ENCODE data around the gene OR4M1.
"Not testable (repeated sequence)": the region's sequence is repeated elsewhere in the genome, so short reads cannot be mapped to it uniquely, and the experiment has no call there.

OR4M1 gene
- total RNA-seq: 0 to 0.12 (median 0) reads per million in 4 experiments

DNA sequence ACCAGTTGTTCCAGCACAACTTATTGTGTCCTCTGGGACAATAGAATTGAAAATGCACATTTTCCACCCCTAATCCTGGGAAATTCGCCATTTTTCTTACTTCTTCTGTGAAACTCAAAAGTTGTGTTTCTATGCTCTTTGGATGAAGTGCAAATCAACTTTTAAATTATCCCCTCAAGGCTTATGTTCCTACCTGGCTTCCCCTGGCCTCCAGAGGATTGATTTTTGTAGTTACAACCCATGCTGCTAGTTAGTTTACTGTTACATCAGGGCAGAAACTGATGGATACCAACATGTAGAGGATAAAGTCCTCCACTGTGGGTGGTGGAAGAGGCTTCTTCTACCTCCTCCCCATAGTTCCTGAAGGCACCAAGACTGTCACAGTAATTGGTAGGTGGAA, at the start of gene OR4M1:
OR4M1 (plus strand) TSS at position 301 of the 400 bp plus-strand sequence. CDS start 6,819 bp downstream, outside the sequence.
- DNase-seq: not testable (repeated sequence)

DNA sequence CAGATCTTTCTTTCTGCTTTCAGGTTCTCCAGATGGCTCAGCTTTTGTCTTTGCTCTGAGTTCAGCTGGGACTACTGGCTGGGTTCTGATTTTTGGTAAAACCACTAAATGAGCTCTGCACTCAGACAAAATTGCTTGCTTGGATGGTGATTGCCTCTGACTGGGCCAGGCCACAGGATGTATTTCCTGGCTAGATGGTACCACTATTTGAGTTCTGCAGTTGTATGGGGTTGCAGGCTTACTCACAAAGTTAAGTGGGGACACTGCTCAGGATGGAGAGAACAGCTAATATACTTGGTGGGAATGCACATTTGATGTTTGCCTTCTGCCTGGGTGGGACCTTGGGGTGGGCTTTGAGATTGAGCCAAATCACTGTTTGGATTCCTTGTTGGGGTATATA, 43.9 kb upstream of the OR4M1 start:
- DNase-seq: no peak

- DNase-seq: no peak
Observed at GRCh38 chr14:19729763-19730162, 43.5 kb upstream of the OR4M1 start.

DNA sequence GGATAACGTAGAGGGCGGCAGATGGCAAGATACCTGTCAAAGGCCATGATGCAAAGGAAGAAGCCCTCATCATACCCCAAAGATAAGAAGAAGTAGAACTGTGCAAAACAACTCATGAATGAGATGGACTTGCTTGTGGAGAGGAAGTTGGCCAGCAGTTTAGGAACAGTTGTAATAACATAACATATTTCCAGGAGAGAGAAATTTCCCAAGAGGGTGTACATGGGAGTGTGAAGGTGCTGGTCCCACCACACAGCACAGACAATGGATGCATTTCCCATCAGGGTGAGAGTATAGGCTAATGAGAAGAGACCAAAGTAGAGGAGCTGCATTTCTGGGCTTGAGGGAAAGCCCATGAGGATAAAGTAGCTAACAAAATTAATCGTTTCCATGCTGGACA, 39.4 kb upstream of the OR4M1 start:
- DNase-seq: not testable (repeated sequence)

- DNase-seq: no peak
Observed at GRCh38 chr14:19743256-19743655, 30.0 kb upstream of the OR4M1 start, which contains the start of gene OR4Q3. Gene OR4Q3 (plus strand): TSS chr14:19743571.

DNA sequence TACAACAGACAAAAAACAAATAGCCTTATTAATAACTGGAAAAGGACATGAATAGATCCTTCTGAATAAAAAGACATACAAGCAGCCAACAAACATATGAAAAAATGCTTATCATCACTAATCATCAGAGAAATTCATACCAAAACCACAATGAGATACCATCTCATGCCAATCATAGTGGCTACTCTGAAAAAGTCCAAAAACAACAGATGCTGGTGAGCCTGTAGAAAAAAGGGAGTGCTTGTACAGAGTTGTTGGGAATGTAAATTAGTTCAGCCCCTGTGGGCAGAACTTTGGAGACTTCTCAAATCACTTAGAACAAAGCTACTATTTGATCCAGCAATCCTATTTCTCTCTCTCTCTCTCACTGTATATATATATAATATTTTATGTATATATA, 21.0 kb upstream of the OR4M1 start:
- not testable (repeated sequence) for DNase-seq

- no peak for DNase-seq
Observed at GRCh38 chr14:19754172-19754571, 19.1 kb upstream of the OR4M1 start.

DNA sequence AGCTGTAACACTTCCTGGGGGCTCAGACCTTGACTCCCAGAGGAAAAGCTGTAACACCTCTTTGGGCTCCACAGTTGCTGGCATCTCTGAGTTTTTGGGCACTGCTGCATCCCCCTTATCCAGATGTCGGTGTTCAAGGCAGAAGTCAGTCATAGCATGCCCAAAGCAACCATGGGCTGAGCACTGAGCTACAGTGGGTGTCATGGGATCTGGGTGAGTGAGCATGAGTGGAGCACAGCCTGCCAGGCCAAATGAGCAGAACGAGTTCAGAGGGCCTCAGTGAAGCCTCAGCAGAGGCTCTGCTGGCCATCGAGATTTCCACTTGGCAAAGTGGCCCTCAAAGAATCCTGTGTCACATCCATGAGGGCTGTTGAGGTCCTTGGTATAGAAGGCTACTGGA, 1.8 kb upstream of the OR4M1 start:
- not testable (repeated sequence) for DNase-seq

DNA sequence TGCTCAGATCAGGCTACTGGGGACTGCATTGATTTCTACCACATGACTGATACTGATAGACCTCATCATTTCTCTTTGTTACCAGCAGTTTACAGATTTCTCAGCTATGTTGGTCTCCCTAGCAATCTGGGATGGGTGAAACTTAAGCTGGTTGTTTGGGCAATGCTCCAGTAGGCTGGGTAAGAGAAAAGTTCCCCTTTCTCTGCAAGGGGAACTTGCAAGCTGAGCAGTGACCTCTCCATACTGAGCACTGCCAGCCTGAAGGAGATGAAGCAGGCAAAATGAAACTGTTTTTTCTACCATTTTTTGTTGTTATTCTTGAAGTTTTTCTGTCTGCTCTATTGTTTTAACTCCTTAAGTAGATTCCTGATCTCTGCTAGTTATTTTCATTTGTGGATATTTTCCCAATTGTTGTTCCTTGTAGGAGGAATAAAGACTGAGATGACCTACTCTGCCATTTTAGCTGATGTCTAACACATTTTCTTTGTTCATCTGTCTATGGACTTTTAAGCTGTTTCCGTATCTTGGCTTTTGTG, 1.3 kb upstream of the OR4M1 start:
- DNase-seq: no peak

- not testable (repeated sequence) for DNase-seq
Observed at GRCh38 chr14:19772454-19772853, 850 bp upstream of the OR4M1 start.

DNA sequence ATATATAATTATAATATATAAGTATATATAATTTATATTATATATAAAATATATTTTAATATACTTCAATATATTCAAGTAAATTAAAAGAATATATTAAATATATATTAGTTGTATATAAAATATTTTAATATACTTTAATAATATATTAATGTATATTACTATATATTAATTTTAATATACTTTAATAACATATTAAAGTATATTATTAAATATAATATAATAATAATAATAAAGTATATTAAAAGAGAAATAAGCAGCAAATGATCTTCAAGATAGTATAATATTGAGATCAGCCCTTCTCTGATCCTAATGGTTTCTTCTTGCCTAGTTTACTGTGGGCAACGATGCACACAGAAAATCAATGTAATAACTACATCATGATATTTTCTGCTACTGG, 2.3 kb downstream of the OR4M1 start:
- DNase-seq: no peak

DNA sequence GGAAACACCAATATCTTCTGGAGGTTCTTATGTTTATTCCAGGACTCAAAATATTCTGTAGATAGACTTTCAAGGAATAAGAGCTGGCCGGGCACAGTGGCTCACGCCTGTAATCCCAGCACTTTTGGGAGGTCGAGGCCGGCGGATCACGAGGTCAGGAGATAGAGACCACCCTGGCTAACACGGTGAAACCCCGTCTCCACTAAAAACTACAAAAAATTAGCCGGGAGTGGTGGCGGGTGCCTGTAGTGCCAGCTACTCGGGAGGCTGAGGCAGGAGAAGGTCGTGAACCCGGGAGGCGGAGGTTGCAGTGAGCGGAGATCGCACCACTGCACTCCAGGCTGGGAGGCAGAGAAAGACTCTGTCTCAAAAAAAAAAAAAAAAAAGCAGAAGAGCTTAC, 12.5 kb downstream of the OR4M1 start:
- not testable (repeated sequence) for DNase-seq

DNA sequence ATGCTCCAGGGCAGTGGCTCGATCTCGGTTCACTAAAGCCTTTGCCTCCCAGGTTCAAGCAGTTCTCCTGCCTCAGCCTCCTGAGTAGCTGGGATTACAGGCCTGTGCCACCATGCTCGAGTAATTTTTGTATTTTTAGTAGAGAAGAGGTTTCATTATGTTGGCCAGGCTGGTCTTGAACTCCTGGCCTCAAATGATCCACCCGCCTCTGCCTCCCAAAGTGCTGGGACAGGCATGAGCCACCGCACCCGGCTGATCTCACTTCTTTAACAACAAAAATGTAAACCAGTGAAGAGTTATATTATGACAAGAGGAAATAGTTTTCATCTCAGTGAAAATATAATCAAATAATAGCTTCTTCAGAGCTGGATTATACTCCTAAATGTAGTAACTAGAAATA, 14.0 kb downstream of the OR4M1 start:
- DNase-seq: not testable (repeated sequence)

GRCh38 chr14:19788150-19788549, 14.8 kb downstream of the OR4M1 start:
- DNase-seq: not testable (repeated sequence)

DNA sequence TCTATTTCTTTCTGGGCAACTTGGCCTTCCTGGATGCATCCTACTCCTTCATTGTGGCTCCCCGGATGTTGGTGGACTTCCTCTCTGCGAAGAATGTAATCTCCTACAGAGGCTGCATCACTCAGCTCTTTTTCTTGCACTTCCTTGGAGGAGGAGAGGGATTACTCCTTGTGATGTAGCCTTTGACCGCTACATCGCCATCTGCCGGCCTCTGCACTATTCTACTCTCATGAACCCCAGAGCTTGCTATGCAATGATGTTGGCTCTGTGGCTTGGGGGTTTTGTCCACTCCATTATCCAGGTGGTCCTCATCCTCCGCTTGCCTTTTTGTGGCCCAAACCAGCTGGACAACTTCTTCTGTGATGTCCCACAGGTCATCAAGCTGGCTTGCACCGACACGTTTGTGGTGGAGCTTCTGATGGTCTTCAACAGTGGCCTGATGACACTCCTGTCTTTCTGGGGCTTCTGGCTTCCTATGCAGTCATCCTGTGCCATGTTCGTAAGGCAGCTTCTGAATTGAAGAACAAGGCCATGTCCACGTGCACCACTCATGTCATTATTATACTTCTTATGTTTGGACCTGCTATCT, 23.3 kb downstream of the OR4M1 start:
- DNase-seq: not testable (repeated sequence)

- DNase-seq: no peak
Observed at GRCh38 chr14:19799880-19800279, 26.6 kb downstream of the OR4M1 start.

DNA sequence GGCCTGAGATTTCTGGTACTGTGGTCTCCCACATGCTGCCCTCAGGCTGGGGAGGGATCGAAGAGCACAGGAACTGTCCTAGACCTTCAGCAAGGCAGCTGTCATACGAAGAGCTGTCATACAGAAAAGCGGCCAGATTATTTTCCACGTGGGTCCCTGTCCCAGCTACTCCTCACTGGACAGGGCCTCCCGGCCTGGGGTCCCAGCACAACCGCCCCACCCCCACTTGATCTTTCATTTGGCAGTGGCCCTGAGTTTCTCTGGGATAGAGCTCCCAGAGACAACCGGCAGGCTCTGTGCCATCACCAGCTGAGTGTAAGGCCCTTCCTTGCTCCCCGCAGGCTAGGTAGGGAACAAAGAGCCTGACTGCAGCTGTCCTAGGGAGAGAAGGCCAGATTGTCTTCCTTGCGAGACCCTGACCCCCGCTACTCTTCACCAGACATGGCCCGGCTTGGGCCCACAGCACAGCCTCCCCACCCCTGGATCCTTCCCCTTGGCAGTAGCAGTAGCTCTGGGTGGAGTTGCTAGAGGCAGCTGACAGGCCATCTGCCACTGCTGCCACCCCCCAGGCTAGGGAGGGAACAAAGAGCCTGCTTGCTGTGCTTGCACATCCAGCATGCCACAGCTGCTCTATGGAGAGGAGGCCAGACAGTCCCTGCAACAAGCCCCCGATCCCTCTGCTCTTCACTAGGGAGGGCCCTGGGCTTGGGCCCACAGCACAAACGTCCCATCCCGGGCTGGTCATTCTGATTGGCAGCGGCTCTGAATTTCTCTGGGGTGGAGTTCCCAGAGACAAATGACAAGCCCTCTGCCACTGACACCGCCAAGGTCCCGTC, 27.2 kb downstream of the OR4M1 start:
- DNase-seq: no peak

DNA sequence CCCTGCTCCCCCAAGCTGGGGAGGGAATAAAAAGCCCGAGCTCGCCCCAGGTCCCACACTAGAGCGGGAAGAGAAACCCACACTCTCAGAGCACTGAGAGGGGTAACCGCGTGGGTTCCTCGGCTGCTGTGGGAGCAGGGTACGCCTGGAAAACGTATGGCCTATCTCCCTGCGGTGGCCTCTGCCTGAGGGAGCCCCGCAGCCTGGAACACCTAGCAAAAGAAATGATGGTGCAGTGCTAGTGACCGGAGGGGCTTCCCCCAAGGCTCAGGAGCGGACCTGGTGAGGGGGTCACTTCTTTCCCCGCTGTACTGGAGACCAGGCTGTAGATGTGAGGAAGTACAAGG, 27.8 kb downstream of the OR4M1 start:
- no peak for DNase-seq

- DNase-seq: not testable (repeated sequence)
Observed at GRCh38 chr14:19803470-19803869, 30.2 kb downstream of the OR4M1 start, which contains the start of gene OR4N2. Gene OR4N2 (plus strand): TSS chr14:19803770. CDS start chr14:19827449, 23,679 bp downstream.

- DNase-seq: not testable (repeated sequence)
Observed at GRCh38 chr14:19813171-19813920, 40.0 kb downstream of the OR4M1 start.

- not testable (repeated sequence) for DNase-seq
Observed at GRCh38 chr14:19819879-19820278, 46.6 kb downstream of the OR4M1 start.

DNA sequence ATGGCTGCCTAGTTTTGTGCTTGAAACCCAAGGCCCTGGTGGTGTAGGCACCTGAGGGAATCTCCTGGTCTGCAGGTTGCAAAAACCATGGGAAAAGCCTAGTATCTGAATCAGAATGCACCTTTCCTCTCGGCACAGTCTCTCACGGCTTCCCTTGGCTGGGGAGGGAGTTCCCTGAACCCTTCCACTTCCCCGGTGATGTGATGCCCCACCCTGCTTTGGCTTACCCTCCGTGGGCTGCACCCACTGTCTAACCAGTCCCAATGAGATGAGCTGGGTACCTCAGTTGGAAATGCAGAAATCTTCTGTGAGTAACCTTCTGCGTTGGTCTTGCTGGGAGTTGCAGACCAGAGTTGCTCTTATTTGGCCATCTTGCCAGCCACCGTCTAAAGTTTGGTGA, 47.7 kb downstream of the OR4M1 start:
- DNase-seq: not testable (repeated sequence)

DNA sequence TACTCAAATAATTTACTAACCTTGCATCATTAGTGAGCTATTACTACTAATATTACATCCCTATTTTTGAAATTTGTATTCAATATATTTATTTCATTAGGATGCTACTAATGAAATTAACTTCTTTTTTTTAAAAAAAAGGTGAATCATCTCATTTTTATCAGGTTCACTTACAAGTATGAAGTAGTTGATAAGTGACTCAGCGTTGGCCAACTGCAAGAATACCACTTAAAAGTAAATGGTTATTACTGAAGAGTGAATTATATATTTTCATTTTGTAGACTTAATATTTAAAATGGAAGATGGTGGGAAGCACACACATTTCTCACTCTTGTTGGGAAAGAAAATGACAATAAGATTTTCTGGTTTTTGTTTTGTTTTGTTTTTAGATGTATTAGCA, 49.9 kb downstream of the OR4M1 start:
- DNase-seq: no peak
